Astrocyte (in vitro differentiated cells and primary cell): ENCODE measurements around the gene RALGAPA2. TPM values are rescaled to one million over a fixed set of nuclear protein-coding genes. Genes with fewer than 3 reads are reported as not detected.

Experiments used
- DNase-seq: peaks from one replicate; pipeline ENCODE4 v3.0.0-alpha.2; 2010; ENCODE audit warnings: low read depth
- FAIRE-seq: peaks from 2 replicates; lab custom pipeline; 2011; peaks lifted over from hg19 to GRCh38; lab: Jason Lieb, UNC
- H2AFZ ChIP-seq: 2 replicates; pipeline ENCODE4 v1.6.0; 2012; ENCODE audit warnings: low read depth, low read length, inconsistent platforms
- H3K27ac ChIP-seq: 2 replicates; pipeline ENCODE4 v1.5.1; 2011; ENCODE audit warnings: low read depth, low read length, inconsistent platforms
- H3K27me3 ChIP-seq: 2 replicates; pipeline ENCODE4 v1.6.0; 2011; ENCODE audit warnings: low read length, inconsistent platforms; ENCODE audit not compliant: insufficient read depth
- H3K36me3 ChIP-seq: 2 replicates; pipeline ENCODE4 v1.5.1; 2011; ENCODE audit warnings: low read length, inconsistent platforms; ENCODE audit not compliant: insufficient read depth
- H3K4me1 ChIP-seq: 2 replicates; pipeline ENCODE4 v1.5.1; 2011; ENCODE audit warnings: low read length, inconsistent platforms; ENCODE audit not compliant: insufficient read depth
- H3K4me2 ChIP-seq: 2 replicates; pipeline ENCODE4 v1.6.0; 2012; ENCODE audit warnings: low read length, inconsistent platforms
- H3K4me3 ChIP-seq: 2 replicates; pipeline ENCODE4 v1.5.1; 2011; ENCODE audit warnings: low read depth, mild to moderate bottlenecking, low read length, inconsistent platforms; ENCODE audit not compliant: insufficient read depth
- H3K79me2 ChIP-seq: 2 replicates; pipeline ENCODE4 v1.6.0; 2012; ENCODE audit warnings: mild to moderate bottlenecking, low read length, inconsistent platforms; ENCODE audit not compliant: insufficient read depth
- H3K9ac ChIP-seq: 2 replicates; pipeline ENCODE4 v1.6.0; 2012; ENCODE audit warnings: mild to moderate bottlenecking, low read length, inconsistent platforms
- H3K9me3 ChIP-seq: 2 replicates; pipeline ENCODE4 v1.5.1; 2012; ENCODE audit warnings: low read depth, mild to moderate bottlenecking, low read length, inconsistent platforms; ENCODE audit not compliant: insufficient read depth
- H4K20me1 ChIP-seq: 2 replicates; pipeline ENCODE4 v1.6.0; 2012; ENCODE audit warnings: low read length, inconsistent platforms; ENCODE audit not compliant: insufficient read depth
- H3K27ac Mint-ChIP-seq: one replicate; pipeline ENCODE4 v1.8.0; 2021; ENCODE audit warnings: mild to moderate bottlenecking, mixed read lengths; ENCODE audit not compliant: unreplicated experiment
- H3K27me3 Mint-ChIP-seq: one replicate; pipeline ENCODE4 v1.8.0; 2021; ENCODE audit warnings: low read depth, mixed read lengths; ENCODE audit not compliant: unreplicated experiment
- H3K36me3 Mint-ChIP-seq: one replicate; pipeline ENCODE4 v1.8.0; 2021; ENCODE audit warnings: low read depth, mixed read lengths; ENCODE audit not compliant: unreplicated experiment
- H3K4me1 Mint-ChIP-seq: one replicate; pipeline ENCODE4 v1.8.0; 2021; ENCODE audit warnings: low read depth, mixed read lengths; ENCODE audit not compliant: unreplicated experiment
- H3K4me3 Mint-ChIP-seq: one replicate; pipeline ENCODE4 v1.8.0; 2021; ENCODE audit warnings: mild to moderate bottlenecking, moderate library complexity, mixed read lengths; ENCODE audit not compliant: unreplicated experiment
- H3K9me3 Mint-ChIP-seq: one replicate; pipeline ENCODE4 v1.8.0; 2021; ENCODE audit warnings: mild to moderate bottlenecking, mixed read lengths; ENCODE audit not compliant: unreplicated experiment
- CTCF ChIP-seq: IDR thresholded peaks from 2 replicates; pipeline ENCODE4 v1.5.1; 2011; ENCODE audit warnings: low read depth, mild to moderate bottlenecking, inconsistent platforms, low read length, moderate library complexity; ENCODE audit not compliant: insufficient read depth
- EZH2 ChIP-seq: IDR thresholded peaks from 2 replicates; pipeline ENCODE4 v1.6.1; 2012; ENCODE audit warnings: mild to moderate bottlenecking, low read length, inconsistent platforms; ENCODE audit not compliant: insufficient read depth
- total RNA-seq: library from RNA; stranded (reverse); gene quantifications from 2 replicates; pipeline ENCODE4 v1.2.1, GENCODE V29; 2021

The RALGAPA2 gene
- total RNA-seq, 1 donor from 2014 or later: 6.6 TPM

GRCh38 chr20:20729563-20729962 is 17.1 kb upstream of the RALGAPA2 start:
- peaks cover 2% of the 10 kb centered on the region for H3K27me3 ChIP-seq
- no peaks in the 10 kb centered on the region for H4K20me1 ChIP-seq
- H3K9me3 Mint-ChIP-seq: no peaks in the 10 kb centered on the region
- H3K9ac ChIP-seq: no peak overlapping the region
- no peak overlapping the region for H3K4me3 Mint-ChIP-seq
- no peak for DNase-seq
- FAIRE-seq: no peak
- no peaks in the 10 kb centered on the region for H3K9me3 ChIP-seq
- no peak overlapping the region for H3K4me2 ChIP-seq
- no peaks in the 10 kb centered on the region for H3K36me3 ChIP-seq
- H3K4me1 Mint-ChIP-seq: peaks cover 2% of the 10 kb centered on the region
- H3K79me2 ChIP-seq: no peaks in the 10 kb centered on the region
- TF ChIP-seq EZH2: no peak
- TF ChIP-seq CTCF: no peak
- peaks cover 3% of the 10 kb centered on the region for H3K27me3 Mint-ChIP-seq
- H2AFZ ChIP-seq: no peak overlapping the region
- H3K4me3 ChIP-seq: no peak overlapping the region
- H3K27ac ChIP-seq: no peak overlapping the region
- peaks cover 5% of the 10 kb centered on the region for H3K4me1 ChIP-seq
- H3K27ac Mint-ChIP-seq: no peak overlapping the region
- no peaks in the 10 kb centered on the region for H3K36me3 Mint-ChIP-seq

- Histone ChIP-seq H3K4me1 (no peaks in the 10 kb centered on the region), H3K27me3 (no peaks in the 10 kb centered on the region), H3K36me3 (no peaks in the 10 kb centered on the region), H3K9ac (no peak overlapping the region), H3K4me3 (no peak overlapping the region), H2AFZ (no peak overlapping the region), H4K20me1 (no peaks in the 10 kb centered on the region), H3K27ac (no peak overlapping the region), H3K4me2 (no peak overlapping the region), H3K9me3 (no peaks in the 10 kb centered on the region), H3K79me2 (no peaks in the 10 kb centered on the region)
- FAIRE-seq (no peak), DNase-seq (no peak)
- H3K27ac Mint-ChIP-seq: no peak overlapping the region
- no peaks in the 10 kb centered on the region for H3K36me3 Mint-ChIP-seq
- H3K4me3 Mint-ChIP-seq: no peak overlapping the region
- TF ChIP-seq EZH2: no peak
- no peak for TF ChIP-seq CTCF
- H3K9me3 Mint-ChIP-seq: no peaks in the 10 kb centered on the region
- H3K27me3 Mint-ChIP-seq: peaks cover 3% of the 10 kb centered on the region
- no peaks in the 10 kb centered on the region for H3K4me1 Mint-ChIP-seq
Measured at GRCh38 chr20:20721489-20721888, 9.0 kb upstream of the RALGAPA2 start.

GRCh38 chr20:20720158-20720557 is 7.7 kb upstream of the RALGAPA2 start:
- no peak overlapping the region for H3K9ac ChIP-seq
- DNase-seq (no peak), FAIRE-seq (no peak)
- no peak overlapping the region for H3K4me3 ChIP-seq
- no peak overlapping the region for H3K4me2 ChIP-seq
- H3K27ac ChIP-seq: no peak overlapping the region
- no peak overlapping the region for H2AFZ ChIP-seq
- H3K4me1 ChIP-seq: no peaks in the 10 kb centered on the region
- no peaks in the 10 kb centered on the region for H4K20me1 ChIP-seq
- Mint-ChIP-seq H3K36me3 (no peaks in the 10 kb centered on the region), H3K4me3 (no peak overlapping the region), H3K27ac (no peak overlapping the region), H3K27me3 (no peaks in the 10 kb centered on the region), H3K4me1 (no peaks in the 10 kb centered on the region), H3K9me3 (no peaks in the 10 kb centered on the region)
- H3K79me2 ChIP-seq: no peaks in the 10 kb centered on the region
- H3K9me3 ChIP-seq: no peaks in the 10 kb centered on the region
- TF ChIP-seq CTCF: no peak
- TF ChIP-seq EZH2: no peak
- H3K36me3 ChIP-seq: no peaks in the 10 kb centered on the region
- no peaks in the 10 kb centered on the region for H3K27me3 ChIP-seq
